Karpas-422 (cell line): Measurements from ENCODE around the gene SHISA6. TPM values are rescaled to one million over a fixed set of nuclear protein-coding genes. Genes with fewer than 3 reads are reported as not detected.

ENCODE experiments used
- DNase-seq: peaks from one replicate; pipeline ENCODE4 v3.0.0-alpha.2; 2015
- H2AFZ ChIP-seq: fragments of 200-600 bp; sonication (generic); 2 replicates; pipeline ENCODE4 v1.6.1; 2014; ENCODE audit warnings: antibody characterized with exemption, low read length, mixed read lengths
- H3K27ac ChIP-seq: fragments of 200-600 bp; sonication (generic); 2 replicates; pipeline ENCODE4 v1.5.1; 2014; ENCODE audit warnings: mild to moderate bottlenecking, low read length, moderate library complexity
- H3K27me3 ChIP-seq: fragments of 200-600 bp; sonication (generic); 2 replicates; pipeline ENCODE4 v1.6.1; 2014; ENCODE audit warnings: low read length, mixed read lengths
- H3K36me3 ChIP-seq: fragments of 200-600 bp; sonication (generic); 2 replicates; pipeline ENCODE4 v1.6.1; 2014; ENCODE audit warnings: low read length, mixed read lengths; ENCODE audit not compliant: insufficient read depth
- H3K4me1 ChIP-seq: fragments of 200-600 bp; sonication (generic); 2 replicates; pipeline ENCODE4 v1.6.1; 2014; ENCODE audit warnings: mild to moderate bottlenecking, low read length, mixed read lengths
- H3K4me2 ChIP-seq: fragments of 200-600 bp; sonication (generic); 2 replicates; pipeline ENCODE4 v1.6.1; 2014; ENCODE audit warnings: low read length, low read depth, mild to moderate bottlenecking; ENCODE audit not compliant: poor library complexity, severe bottlenecking
- H3K4me3 ChIP-seq: fragments of 200-600 bp; sonication (generic); 2 replicates; pipeline ENCODE4 v1.5.1; 2014; ENCODE audit warnings: mild to moderate bottlenecking, antibody characterized with exemption, low read length, mixed read lengths
- H3K79me2 ChIP-seq: fragments of 200-600 bp; sonication (generic); 2 replicates; pipeline ENCODE4 v1.6.1; 2014; ENCODE audit warnings: mild to moderate bottlenecking, low read length, mixed read lengths
- H3K9ac ChIP-seq: fragments of 200-600 bp; sonication (generic); 2 replicates; pipeline ENCODE4 v1.6.0; 2014; ENCODE audit warnings: low read length
- H3K9me2 ChIP-seq: fragments of 200-600 bp; sonication (generic), shearing (Covaris generic); replicated peaks from 2 replicates; pipeline ENCODE4 v1.6.0; 2014; ENCODE audit warnings: mild to moderate bottlenecking, low read length, moderate library complexity; ENCODE audit not compliant: insufficient read depth
- H3K9me3 ChIP-seq: fragments of 300-700, 200-600 bp; sonication (generic); 2 replicates; pipeline ENCODE4 v1.6.1; 2014; ENCODE audit warnings: low read length, mixed read lengths
- H4K20me1 ChIP-seq: fragments of 200-600 bp; sonication (generic); 2 replicates; pipeline ENCODE4 v1.6.1; 2014; ENCODE audit warnings: mild to moderate bottlenecking, antibody characterized with exemption, low read length, low read depth; ENCODE audit not compliant: insufficient read depth
- total RNA-seq: library from RNA; depleted of rRNA; stranded (reverse); fragments of >200 nt; shearing (Covaris generic); gene quantifications from 2 replicates; pipeline ENCODE4 v1.2.3, GENCODE V29; 2014; ENCODE audit warnings: low replicate concordance

SHISA6 gene
- total RNA-seq, 1 experiment from 2014 or later: not detected

- no peak overlapping the region for H3K4me3 ChIP-seq
- no peaks in the 10 kb centered on the region for H3K9me2 ChIP-seq
- H3K27ac ChIP-seq: no peak overlapping the region
- no peaks in the 10 kb centered on the region for H3K79me2 ChIP-seq
- no peak overlapping the region for H3K4me2 ChIP-seq
- no peak overlapping the region for H2AFZ ChIP-seq
- H3K27me3 ChIP-seq: no peaks in the 10 kb centered on the region
- no peaks in the 10 kb centered on the region for H3K36me3 ChIP-seq
- DNase-seq: no peak
- H3K9me3 ChIP-seq: no peaks in the 10 kb centered on the region
- no peaks in the 10 kb centered on the region for H4K20me1 ChIP-seq
- H3K9ac ChIP-seq: no peak overlapping the region
- H3K4me1 ChIP-seq: no peaks in the 10 kb centered on the region
Measured at GRCh38 chr17:11328770-11329169, 87.8 kb downstream of the SHISA6 start.

DNA sequence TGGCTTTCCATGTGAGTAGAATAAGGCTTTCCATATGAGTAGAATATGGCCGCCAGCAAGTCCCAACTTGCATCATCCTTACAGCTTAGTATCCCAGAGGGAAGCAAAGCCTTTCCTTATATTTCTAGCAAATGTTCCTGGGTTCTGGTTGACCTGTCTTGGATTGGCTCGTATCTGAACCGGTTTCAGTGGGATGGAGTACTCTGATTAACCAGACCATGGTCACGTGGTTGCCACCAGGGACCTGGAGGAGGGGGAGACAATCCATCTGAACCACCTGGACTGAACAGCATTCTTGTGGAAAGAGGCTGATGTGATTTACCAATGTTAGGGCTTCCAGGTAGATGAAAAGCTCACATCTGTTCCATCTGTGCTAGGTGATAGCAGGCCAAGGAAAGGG is 89.0 kb downstream of the SHISA6 start:
- Histone ChIP-seq H2AFZ (no peak overlapping the region), H3K4me1 (no peaks in the 10 kb centered on the region), H3K79me2 (no peaks in the 10 kb centered on the region), H3K9ac (no peak overlapping the region), H3K27me3 (no peaks in the 10 kb centered on the region), H3K36me3 (no peaks in the 10 kb centered on the region), H3K27ac (no peak overlapping the region), H3K9me3 (no peaks in the 10 kb centered on the region), H4K20me1 (no peaks in the 10 kb centered on the region), H3K4me2 (no peak overlapping the region), H3K4me3 (no peak overlapping the region), H3K9me2 (no peaks in the 10 kb centered on the region)
- DNase-seq: no peak

GRCh38 chr17:11330826-11331225 is 89.8 kb downstream of the SHISA6 start:
- no peaks in the 10 kb centered on the region for H3K27me3 ChIP-seq
- no peak overlapping the region for H2AFZ ChIP-seq
- H3K9me2 ChIP-seq: no peaks in the 10 kb centered on the region
- H3K36me3 ChIP-seq: no peaks in the 10 kb centered on the region
- DNase-seq: no peak
- no peak overlapping the region for H3K27ac ChIP-seq
- no peaks in the 10 kb centered on the region for H4K20me1 ChIP-seq
- no peaks in the 10 kb centered on the region for H3K9me3 ChIP-seq
- no peaks in the 10 kb centered on the region for H3K4me1 ChIP-seq
- H3K4me2 ChIP-seq: no peak overlapping the region
- H3K79me2 ChIP-seq: no peaks in the 10 kb centered on the region
- no peak overlapping the region for H3K4me3 ChIP-seq
- H3K9ac ChIP-seq: no peak overlapping the region

DNA sequence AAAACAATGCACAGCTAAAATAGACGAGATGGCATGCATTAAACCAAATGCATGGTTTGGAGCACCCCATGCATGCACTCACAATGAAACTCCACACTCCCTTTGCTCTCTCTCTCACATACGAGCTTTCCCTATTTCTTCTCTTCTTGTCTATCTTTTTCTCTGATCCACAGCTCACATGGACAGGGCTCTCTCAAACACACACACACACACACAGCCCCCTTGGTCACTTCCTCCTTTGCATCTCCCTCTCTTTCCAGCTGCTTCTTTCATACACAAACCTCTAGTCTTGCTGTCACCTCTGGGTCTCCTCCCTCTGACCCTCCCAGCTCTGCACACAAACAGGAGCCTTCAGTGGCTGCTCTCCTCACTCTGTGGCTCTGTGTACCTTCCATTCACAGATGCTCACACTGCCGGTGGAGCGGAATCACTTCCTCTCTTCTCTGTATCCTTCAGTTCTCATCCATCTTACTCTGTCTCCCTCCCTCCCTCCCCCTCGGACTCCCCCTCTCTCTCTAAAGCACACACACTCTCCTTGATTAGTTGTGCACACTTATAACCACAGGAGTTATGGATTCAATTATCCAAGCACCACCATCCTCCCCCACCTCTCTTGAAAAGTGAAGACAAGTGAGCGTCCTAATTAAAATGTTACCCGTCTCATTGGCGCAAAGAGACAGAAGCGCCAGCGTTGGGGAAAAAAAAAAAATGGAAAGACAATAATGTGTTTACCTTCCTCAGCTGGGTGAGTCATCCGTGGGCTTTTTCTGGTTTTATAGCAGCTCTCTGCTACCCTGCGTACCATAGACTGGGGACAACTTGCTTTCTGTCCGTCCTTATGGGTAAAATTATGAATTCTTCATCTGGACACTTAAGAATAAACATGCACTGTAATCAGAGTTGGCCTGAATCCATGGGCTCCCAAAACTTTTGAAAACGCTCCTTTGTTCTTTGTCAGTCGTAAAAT is 90.8 kb downstream of the SHISA6 start:
- Histone ChIP-seq H3K27me3 (no peaks in the 10 kb centered on the region), H3K9me3 (no peaks in the 10 kb centered on the region), H3K79me2 (no peaks in the 10 kb centered on the region), H4K20me1 (no peaks in the 10 kb centered on the region), H2AFZ (no peak overlapping the region), H3K36me3 (no peaks in the 10 kb centered on the region), H3K9me2 (no peaks in the 10 kb centered on the region), H3K4me2 (no peak overlapping the region), H3K27ac (no peak overlapping the region), H3K4me3 (no peak overlapping the region), H3K4me1 (no peaks in the 10 kb centered on the region), H3K9ac (no peak overlapping the region)
- DNase-seq: no peak

- Histone ChIP-seq H3K27ac (no peak overlapping the region), H2AFZ (no peak overlapping the region), H3K4me1 (no peaks in the 10 kb centered on the region), H3K4me3 (no peak overlapping the region), H3K36me3 (no peaks in the 10 kb centered on the region), H3K9me2 (no peaks in the 10 kb centered on the region), H3K4me2 (no peak overlapping the region), H4K20me1 (no peaks in the 10 kb centered on the region), H3K27me3 (no peaks in the 10 kb centered on the region), H3K9ac (no peak overlapping the region), H3K79me2 (no peaks in the 10 kb centered on the region), H3K9me3 (no peaks in the 10 kb centered on the region)
- no peak for DNase-seq
Measured at GRCh38 chr17:11332706-11333105, 91.7 kb downstream of the SHISA6 start.

DNA sequence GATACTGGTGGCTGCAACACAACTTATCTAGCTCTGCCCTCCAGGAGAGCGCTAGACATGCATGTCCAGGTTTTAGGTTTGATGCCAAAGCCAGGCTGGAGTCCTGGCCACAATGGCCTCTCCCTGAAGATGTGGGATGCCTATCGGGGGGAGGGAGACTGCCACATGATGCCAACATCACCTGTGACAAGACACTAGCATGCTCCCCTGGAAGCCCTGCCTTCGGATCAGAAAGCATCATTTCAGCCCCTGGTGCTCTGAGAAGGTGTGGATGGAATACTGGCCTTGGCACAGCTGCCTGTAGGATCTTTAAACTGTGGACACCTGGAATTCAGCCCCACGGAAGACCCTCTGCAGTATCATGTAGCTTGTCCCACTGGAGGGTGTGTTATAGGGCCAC is 93.5 kb downstream of the SHISA6 start:
- Histone ChIP-seq H4K20me1 (no peaks in the 10 kb centered on the region), H3K4me2 (no peak overlapping the region), H3K9ac (no peak overlapping the region), H3K9me2 (no peaks in the 10 kb centered on the region), H3K4me1 (no peaks in the 10 kb centered on the region), H2AFZ (no peak overlapping the region), H3K79me2 (no peaks in the 10 kb centered on the region), H3K36me3 (no peaks in the 10 kb centered on the region), H3K9me3 (no peaks in the 10 kb centered on the region), H3K4me3 (no peak overlapping the region), H3K27ac (no peak overlapping the region), H3K27me3 (no peaks in the 10 kb centered on the region)
- DNase-seq: no peak

DNA sequence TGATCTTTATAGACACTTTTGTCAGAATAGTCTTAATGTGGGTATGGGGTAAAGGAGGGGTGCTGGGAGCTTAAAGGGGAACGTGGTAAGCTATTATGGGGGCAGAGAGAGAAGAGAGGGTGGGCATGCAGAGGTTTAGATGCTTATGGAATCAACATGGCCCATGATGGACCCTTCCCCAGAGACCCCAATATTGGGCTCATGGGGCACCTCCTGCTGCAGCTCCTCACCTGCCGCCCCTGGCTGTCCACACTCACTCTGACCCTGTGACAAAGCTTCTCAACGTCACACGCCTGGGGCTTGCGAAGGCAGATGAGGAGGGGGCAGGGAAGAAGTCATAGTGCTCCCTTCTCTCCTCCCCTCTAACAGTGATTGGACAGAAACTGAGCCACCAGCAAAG is 95.3 kb downstream of the SHISA6 start:
- no peak overlapping the region for H3K4me3 ChIP-seq
- DNase-seq: no peak

DNA sequence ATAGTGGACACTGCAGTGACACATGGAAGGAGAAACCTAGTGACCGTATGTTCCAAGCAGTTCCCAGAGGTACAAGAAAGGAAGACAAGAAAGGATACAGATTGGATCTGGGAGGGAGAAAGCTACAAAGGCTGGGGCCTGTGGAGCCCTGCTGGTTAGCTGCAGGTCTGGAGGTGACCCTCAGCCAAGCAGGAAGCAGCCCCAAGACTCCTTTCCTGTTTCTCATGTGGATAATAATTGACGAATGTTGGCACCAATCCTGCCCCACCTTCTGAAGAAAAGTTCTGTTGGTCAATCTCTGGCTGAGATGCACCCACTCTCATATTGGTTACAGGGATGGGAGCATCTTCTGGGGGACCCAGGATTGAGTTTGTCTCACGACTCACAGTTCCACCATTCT is 99.8 kb downstream of the SHISA6 start:
- no peaks in the 10 kb centered on the region for H3K4me1 ChIP-seq

More for the DNA sequence above, 95.3 kb downstream of the SHISA6 start:
- Histone ChIP-seq H3K4me1 (no peaks in the 10 kb centered on the region), H3K79me2 (no peaks in the 10 kb centered on the region), H3K9me2 (no peaks in the 10 kb centered on the region), H3K9me3 (no peaks in the 10 kb centered on the region), H3K27me3 (no peaks in the 10 kb centered on the region), H2AFZ (no peak overlapping the region), H3K27ac (no peak overlapping the region), H3K4me2 (no peak overlapping the region), H3K36me3 (no peaks in the 10 kb centered on the region), H3K9ac (no peak overlapping the region), H4K20me1 (no peaks in the 10 kb centered on the region)

More for the DNA sequence above, 99.8 kb downstream of the SHISA6 start:
- Histone ChIP-seq H2AFZ (no peak overlapping the region), H3K79me2 (no peaks in the 10 kb centered on the region), H3K9me3 (no peaks in the 10 kb centered on the region), H3K27ac (no peak overlapping the region), H3K27me3 (no peaks in the 10 kb centered on the region), H3K36me3 (no peaks in the 10 kb centered on the region), H3K4me2 (no peak overlapping the region), H3K9me2 (no peaks in the 10 kb centered on the region), H4K20me1 (no peaks in the 10 kb centered on the region), H3K4me3 (no peak overlapping the region), H3K9ac (no peak overlapping the region)
- no peak for DNase-seq
